Naive thymus-derived CD8-positive, alpha-beta T cell (primary cell): ENCODE data around the gene NDOR1. TPM values are rescaled to one million over a fixed set of nuclear protein-coding genes. Genes with fewer than 3 reads are reported as not detected.
A peak's percentile ranks its signal among the peaks of the same experiment; 100 is the strongest.

Experiments used
- ATAC-seq, 2 donors: fragments of 150-1000 bp; cut with Tn5 transposase in 1 of 2; sonication (Bioruptor Pico), chemical (Tn5 transposase) in 1 of 2; 1 replicate in 1 of 2; 2 replicates in 1 of 2; pipeline ENCODE4 v1.10.0; 2021; ENCODE audit warnings: mild to moderate bottlenecking in 2 of 2, moderate library complexity in 2 of 2
- POLR2A ChIA-PET: fragments of 350-600 bp; sonication (Branson Sonifier 250); formaldehyde crosslinking; loops from one replicate; lab custom pipeline; 2021; ENCODE audit warnings: antibody characterized with exemption; lab: Charles Lee
- DNase-seq, 10 donors: peaks; one replicate each; pipeline versions ENCODE4 v3.0.0 to v3.0.0-alpha.2; 2020 to 2022
- H3K27ac Mint-ChIP-seq, 10 donors: one replicate each; pipeline ENCODE4 v1.8.0; 2020 to 2022; ENCODE audit warnings: mild to moderate bottlenecking in 10 of 10, mixed read lengths in 10 of 10, moderate library complexity in 4 of 10, inconsistent platforms in 1 of 10
- H3K27me3 Mint-ChIP-seq, 5 donors: one replicate each; pipeline ENCODE4 v1.8.0; 2021 to 2022; ENCODE audit warnings: mixed read lengths in 5 of 5
- H3K36me3 Mint-ChIP-seq, 3 donors: one replicate each; pipeline ENCODE4 v1.8.0; 2020 to 2022; ENCODE audit warnings: mixed read lengths in 3 of 3, mild to moderate bottlenecking in 2 of 3, inconsistent platforms in 1 of 3
- H3K4me1 Mint-ChIP-seq, 4 donors: one replicate each; pipeline ENCODE4 v1.8.0; 2021 to 2022; ENCODE audit warnings: mixed read lengths in 4 of 4
- H3K4me3 Mint-ChIP-seq, 10 donors: one replicate each; pipeline ENCODE4 v1.8.0; 2020 to 2022; ENCODE audit warnings: mild to moderate bottlenecking in 10 of 10, mixed read lengths in 10 of 10, moderate library complexity in 6 of 10, inconsistent platforms in 1 of 10
- H3K9me3 Mint-ChIP-seq, 9 donors: one replicate each; pipeline ENCODE4 v1.8.0; 2020 to 2022; ENCODE audit warnings: mixed read lengths in 9 of 9, mild to moderate bottlenecking in 3 of 9, inconsistent platforms in 1 of 9, moderate library complexity in 1 of 9
- polyA plus RNA-seq, 3 donors: library from polyadenylated mRNA; unstranded; fragments of 300-500 nt; fragmentation: Illumina TruSeq; gene quantifications; one replicate each; pipeline ENCODE4 v1.2.3, GENCODE V29; 2021
- total RNA-seq, 8 experiments: library from RNA in 2 of 8; stranded (reverse) in 2 of 8; gene quantifications; one replicate each; pipeline ENCODE4 v1.2.3 and lab custom pipeline; 2021 to 2026

NDOR1 gene
- total and polyA plus RNA-seq, 5 experiments from 2014 or later: 2.4 to 39.8 (median 9.5) TPM

DNA sequence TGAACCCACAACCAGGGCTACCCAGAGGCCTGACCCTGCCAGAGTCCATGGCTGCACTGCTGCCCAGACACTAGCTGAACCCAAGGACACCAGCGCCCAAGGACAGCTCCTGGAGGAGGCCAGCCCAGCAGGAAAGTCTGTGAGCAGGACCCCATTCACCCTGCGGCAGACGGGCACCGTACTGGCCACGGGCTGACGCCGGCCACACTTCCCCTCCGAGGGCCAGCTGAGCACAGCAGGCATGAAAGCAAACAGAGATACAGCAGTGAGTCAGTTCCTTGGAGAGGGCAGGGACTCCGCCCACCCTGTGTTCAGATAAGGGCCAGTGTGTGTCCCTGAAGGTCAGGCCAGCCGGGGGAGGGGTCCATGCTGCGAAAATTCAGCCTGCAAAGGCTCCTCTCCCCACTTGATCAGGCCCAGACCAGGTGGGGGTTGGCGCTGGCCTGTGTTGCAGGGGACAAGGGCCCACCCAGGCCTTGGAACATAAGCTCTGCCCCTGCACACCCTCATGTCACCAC, 13.3 kb downstream of the NDOR1 start:
- no peak for ATAC-seq
- DNase-seq: no peak
- Mint-ChIP-seq H3K27me3 (no peaks in the 10 kb centered on the region), H3K4me1 (peaks cover 1 to 6% (median 3%) of the 10 kb centered on the region in 4 donors), H3K27ac (no peak overlapping the region), H3K36me3 (no peaks in the 10 kb centered on the region), H3K4me3 (peak overlapping the region in 1 of 10 donors; percentile 10), H3K9me3 (no peaks in the 10 kb centered on the region)
- POLR2A ChIA-PET: interaction anchor here (0.5 to 1.5 kb wide), 4 partner anchors 8 to 856 kb away, joined by 3 to 4 read pairs (median 3); partner anchors contain the start of gene LCN8

DNA sequence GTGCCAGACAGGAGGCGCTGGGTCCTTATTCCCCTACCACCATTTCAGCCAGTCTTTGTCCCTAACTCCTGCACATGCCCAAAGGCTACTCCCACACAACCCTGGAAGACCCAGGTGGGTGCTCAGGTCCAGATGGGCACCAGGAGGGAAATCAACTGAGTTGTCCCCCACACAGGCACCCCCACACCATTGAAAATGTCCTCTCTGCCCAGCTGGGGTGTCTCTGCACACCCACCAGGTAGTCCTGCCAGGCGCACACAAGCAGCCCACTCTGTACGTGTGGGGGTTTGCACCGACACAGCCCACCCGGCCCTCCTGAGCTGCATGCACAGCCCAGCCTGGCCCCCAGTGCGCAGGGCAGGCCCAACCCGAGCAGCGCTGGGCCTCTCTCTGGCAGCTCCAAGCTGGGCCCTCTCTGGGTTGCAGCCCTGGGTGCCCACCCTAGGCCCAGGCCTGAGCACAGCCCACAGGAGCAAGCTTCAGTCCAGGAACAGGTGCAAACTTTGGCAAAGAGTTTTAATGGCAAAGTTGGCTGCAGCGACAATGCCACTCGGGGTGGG, 14.3 kb downstream of the NDOR1 start:
- Mint-ChIP-seq H3K27ac (peak overlapping the region in 1 of 10 donors; percentile 71), H3K4me3 (peak overlapping the region in 4 of 10 donors; percentile 23 to 58 (median 39)), H3K9me3 (no peaks in the 10 kb centered on the region), H3K4me1 (peaks cover 1 to 7% (median 6%) of the 10 kb centered on the region in 4 donors), H3K27me3 (no peaks in the 10 kb centered on the region), H3K36me3 (no peaks in the 10 kb centered on the region)
- no peak for ATAC-seq
- no peak for DNase-seq
- POLR2A ChIA-PET: interaction anchor here (0.7 to 1.5 kb wide), 5 partner anchors 21 to 857 kb away, joined by 3 to 6 read pairs (median 3); partner anchors contain the start of gene TUBB4B

DNA sequence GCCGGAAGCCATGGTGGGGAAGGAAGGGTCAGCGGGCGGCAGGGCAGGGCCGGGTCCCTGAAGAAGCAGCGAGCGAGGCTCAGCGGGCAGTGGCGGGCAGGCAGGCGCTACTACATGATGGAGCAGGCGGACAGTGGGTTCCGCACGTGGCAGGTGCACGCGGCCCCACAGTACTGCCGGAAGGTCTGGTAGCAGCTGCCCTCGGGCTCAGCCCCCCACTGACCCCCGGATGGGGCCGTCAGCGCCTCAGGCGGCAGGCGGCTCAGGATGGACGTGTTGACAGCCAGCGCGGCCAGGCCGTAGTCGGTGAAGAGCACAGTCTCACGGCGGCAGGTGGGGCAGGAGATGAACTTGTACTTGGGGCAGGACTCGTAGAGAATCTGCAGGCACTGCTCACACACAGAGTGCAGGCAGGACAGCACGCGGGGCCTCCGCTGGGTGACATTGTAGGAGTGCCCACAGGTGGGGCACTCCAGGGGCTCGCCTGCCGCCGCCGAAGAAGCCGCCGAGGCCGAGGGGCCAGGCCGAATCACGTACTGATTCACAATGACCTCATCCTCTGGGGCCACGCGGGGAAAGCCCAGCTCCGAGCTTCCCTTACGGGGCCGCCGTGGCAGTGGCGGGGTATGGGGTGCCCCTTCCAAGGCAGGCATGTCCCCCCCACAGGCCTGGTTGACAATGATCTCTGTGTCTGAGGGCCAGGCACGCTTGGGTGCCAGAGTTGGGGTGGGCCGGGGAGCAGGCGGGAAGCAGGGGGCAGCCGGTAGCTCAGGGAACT, 15.0 kb downstream of the NDOR1 start:
- no peaks in the 10 kb centered on the region for H3K36me3 Mint-ChIP-seq
- H3K4me3 Mint-ChIP-seq: peak overlapping the region in 7 of 10 donors; percentile 15 to 75 (median 58)
- POLR2A ChIA-PET: interaction anchor here (0.9 to 1.5 kb wide), 5 partner anchors 21 to 858 kb away, joined by 3 to 6 read pairs (median 3); partner anchors contain the start of genes ANAPC2, SSNA1 and TUBB4B
- ATAC-seq (no peak), DNase-seq (no peak)
- no peaks in the 10 kb centered on the region for H3K9me3 Mint-ChIP-seq
- peaks cover 1 to 10% (median 6%) of the 10 kb centered on the region in 4 donors for H3K4me1 Mint-ChIP-seq
- H3K27me3 Mint-ChIP-seq: no peaks in the 10 kb centered on the region
- H3K27ac Mint-ChIP-seq: peak overlapping the region in 1 of 10 donors; percentile 71

DNA sequence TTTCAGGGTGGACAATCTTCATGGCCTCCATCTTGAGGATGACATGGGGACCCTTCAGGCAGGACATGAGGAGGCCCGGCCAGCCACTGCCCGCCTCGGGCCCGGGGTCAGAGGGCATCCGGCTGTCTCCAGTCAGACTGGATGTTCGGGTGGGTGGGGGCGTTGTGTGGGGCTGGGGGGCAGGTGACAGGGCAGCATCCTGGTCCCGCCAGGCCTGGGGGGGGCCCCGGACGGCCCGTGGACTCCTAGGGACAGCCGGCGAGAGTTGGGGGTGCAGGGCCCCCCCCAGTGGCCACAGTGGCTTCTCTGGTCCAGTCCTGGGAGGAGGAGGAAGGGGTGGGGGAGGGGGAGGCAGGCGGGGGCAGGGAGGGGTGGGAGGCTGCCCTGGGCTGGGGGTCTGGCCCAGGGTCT, 15.6 kb downstream of the NDOR1 start:
- H3K36me3 Mint-ChIP-seq: no peaks in the 10 kb centered on the region
- ATAC-seq: no peak
- H3K9me3 Mint-ChIP-seq: no peaks in the 10 kb centered on the region
- no peak for DNase-seq
- H3K4me1 Mint-ChIP-seq: peaks cover 1 to 10% (median 6%) of the 10 kb centered on the region in 4 donors
- H3K4me3 Mint-ChIP-seq: peak overlapping the region in 6 of 10 donors; percentile 38 to 75 (median 60)
- POLR2A ChIA-PET: interaction anchor here (1.0 to 4.8 kb wide), 4 partner anchors 17 to 50 kb away, joined by 3 to 85 read pairs (median 5); partner anchors contain the start of genes ANAPC2, NDOR1, SSNA1 and TMEM203
- H3K27me3 Mint-ChIP-seq: no peaks in the 10 kb centered on the region
- H3K27ac Mint-ChIP-seq: no peak overlapping the region

DNA sequence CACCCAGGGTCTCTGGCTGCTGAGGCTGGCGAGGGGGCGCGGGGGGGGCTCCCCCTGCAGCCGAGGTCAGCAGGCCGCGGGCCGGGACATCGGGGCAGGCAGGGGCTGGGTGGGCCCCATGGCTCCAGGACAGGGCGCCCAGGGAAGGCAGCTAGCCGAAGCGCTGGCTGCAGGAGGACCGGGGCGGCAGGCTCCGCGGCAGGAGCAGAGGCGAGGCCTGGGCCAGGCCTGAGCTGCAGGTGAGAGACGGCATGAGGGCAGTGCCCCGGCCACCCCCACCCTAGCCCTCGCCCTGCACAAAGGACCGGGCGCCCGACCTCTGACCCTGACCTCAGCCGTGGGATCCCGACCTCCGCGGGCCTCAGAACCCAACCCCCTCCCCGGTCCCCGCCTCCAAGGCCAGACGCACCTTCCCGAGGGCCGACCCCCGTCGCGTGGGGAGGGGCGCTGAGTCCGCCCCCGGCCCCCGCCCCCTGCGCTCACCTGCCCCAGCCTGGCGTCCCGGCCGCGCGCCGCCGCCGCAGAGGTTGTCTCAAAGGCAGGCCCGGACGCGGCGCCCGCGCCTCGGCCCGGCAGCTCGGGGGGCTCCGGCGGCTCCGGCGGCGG, 16.1 kb downstream of the NDOR1 start:
- peak in 1 of 10 donors; percentile 22 for DNase-seq
- H3K4me3 Mint-ChIP-seq: no peak overlapping the region
- POLR2A ChIA-PET: interaction anchor here (0.5 to 4.8 kb wide), 3 partner anchors 17 to 106 kb away, joined by 3 to 85 read pairs (median 3); partner anchors contain the start of genes NDOR1, TMEM203 and TPRN
- H3K36me3 Mint-ChIP-seq: no peaks in the 10 kb centered on the region
- no peak for ATAC-seq
- no peaks in the 10 kb centered on the region for H3K9me3 Mint-ChIP-seq
- no peaks in the 10 kb centered on the region for H3K27me3 Mint-ChIP-seq
- peaks cover 1 to 10% (median 6%) of the 10 kb centered on the region in 4 donors for H3K4me1 Mint-ChIP-seq
- no peak overlapping the region for H3K27ac Mint-ChIP-seq

DNA sequence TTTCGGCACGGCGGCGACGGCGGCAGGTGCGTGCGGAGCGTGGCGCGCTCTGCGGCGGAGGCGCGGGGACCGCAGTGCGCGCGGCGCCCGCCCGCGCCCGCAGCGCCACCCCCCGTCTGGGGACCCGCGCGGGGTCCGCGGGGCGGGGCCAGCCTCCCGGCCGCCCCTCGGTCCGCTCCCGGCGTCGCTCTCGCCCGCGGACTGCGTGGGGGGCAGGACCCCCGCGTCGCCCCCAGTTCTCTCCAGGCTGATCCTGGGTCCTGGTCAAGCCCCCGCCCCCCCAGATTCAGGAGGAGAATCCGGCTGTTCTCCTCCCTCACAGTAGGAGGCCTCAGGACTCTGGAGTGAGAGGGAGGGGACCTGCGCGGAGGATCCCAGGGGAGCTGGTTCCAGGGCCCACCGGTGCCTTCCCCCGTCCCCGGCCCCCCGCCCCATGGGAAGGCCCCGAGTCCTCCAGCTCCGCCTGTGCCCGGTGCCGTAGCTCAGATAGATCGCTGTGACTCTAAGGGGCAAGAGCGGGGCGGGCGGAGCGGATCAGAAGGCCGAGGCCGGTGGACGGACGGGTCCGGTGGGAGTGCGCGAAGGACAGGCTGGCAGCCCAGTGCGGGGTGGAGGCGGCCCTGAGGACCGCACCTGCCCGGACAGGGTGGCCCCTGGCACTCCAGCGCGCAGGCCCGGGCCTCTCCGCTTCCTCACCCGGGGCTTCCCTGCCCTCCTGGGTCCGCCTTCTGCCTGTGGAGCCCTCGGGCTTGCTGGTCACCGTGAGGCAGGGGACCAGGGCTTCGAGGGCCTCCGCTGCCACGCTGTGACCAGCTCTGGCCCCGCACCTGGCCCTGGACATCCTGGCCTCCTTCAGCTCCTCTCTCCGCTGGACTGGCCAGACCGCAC, 16.9 kb downstream of the NDOR1 start, which contains the start of gene RNF208:
Gene RNF208 (minus strand): TSS at position 51 of the 888 bp plus-strand sequence. CDS start 1,028 bp downstream, outside the sequence.
- peaks cover 0 to 3% (median under 1%) of the 10 kb centered on the region in 5 donors for H3K27me3 Mint-ChIP-seq
- H3K4me1 Mint-ChIP-seq: peaks cover 2 to 12% (median 8%) of the 10 kb centered on the region in 4 donors
- peak within 1 kb of the TSS; percentile 73 to 89 (median 82) for H3K4me3 Mint-ChIP-seq
- H3K9me3 Mint-ChIP-seq: no peaks in the 10 kb centered on the region
- no peaks in the 10 kb centered on the region for H3K36me3 Mint-ChIP-seq
- ATAC-seq (no peak), DNase-seq (peak in 3 of 10 donors; percentile 26 to 37 (median 30))
- POLR2A ChIA-PET: interaction anchor here (0.6 to 6.4 kb wide), 25 partner anchors 8 to 494 kb away, joined by 3 to 85 read pairs (median 6); partner anchors contain the start of genes ANAPC2, EHMT1, MAN1B1 and NDOR1
- H3K27ac Mint-ChIP-seq: peak within 1 kb of the TSS in 9 of 10 donors; percentile 60 to 92 (median 79)

DNA sequence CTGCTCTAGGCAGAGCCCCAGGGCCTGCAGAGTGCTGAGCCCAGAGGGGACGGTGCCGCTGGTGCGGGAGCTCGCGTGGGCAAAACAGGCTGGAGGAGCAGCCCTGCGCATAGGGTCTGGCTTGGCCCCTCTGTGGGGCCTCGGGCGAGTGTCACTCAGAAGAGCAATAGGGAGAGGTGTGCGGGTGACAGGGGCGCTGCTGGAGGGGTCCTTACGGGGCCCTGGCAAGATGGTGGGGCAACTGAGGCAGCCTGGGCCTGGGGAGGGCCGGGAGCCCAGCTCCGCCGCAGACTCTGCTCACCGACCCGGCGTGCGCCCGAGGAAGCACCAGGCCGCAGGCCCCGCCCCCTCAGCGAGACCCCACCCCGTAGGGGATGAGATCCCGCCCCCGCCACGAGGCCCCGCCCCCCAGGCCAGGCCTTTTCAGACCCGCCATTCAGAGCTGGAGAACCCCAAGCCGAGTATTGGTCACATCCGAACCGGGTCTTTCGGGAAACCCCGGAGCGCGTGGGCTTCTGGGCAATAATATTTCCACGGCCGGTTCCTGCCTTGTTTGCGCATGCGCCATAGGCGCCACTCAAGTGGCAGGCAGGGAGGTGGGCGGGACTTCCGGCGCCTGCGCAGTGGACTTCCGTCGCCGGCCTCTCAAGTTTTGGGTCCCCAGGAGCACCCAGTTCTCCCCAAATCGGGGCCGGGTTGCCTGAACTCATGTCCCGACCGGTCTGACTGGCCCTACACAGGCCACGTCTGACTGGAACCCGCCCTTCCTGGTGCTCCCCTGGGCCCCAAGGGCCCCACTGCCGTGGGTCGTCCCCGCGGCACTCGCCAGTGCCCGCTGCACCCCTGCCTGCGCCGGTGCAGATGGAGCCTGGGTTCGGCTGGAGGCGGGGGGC, 17.8 kb downstream of the NDOR1 start:
- H3K4me3 Mint-ChIP-seq: peak overlapping the region; percentile 73 to 89 (median 82)
- POLR2A ChIA-PET: interaction anchor here (0.6 to 6.4 kb wide), 28 partner anchors 9 to 495 kb away, joined by 3 to 85 read pairs (median 5); partner anchors contain the start of genes ANAPC2, EHMT1, MAN1B1 and NDOR1
- peaks cover 2 to 10% (median 3%) of the 10 kb centered on the region in 5 donors for H3K27me3 Mint-ChIP-seq
- DNase-seq: peak; percentile 95 to 100 (median 98)
- peaks cover 5 to 14% (median 12%) of the 10 kb centered on the region in 4 donors for H3K4me1 Mint-ChIP-seq
- peak; percentile 90 to 93 for ATAC-seq
- peak overlapping the region; percentile 60 to 92 (median 82) for H3K27ac Mint-ChIP-seq
- H3K36me3 Mint-ChIP-seq: peaks cover 0 to 2% (median 1%) of the 10 kb centered on the region in 3 donors
- no peaks in the 10 kb centered on the region for H3K9me3 Mint-ChIP-seq

DNA sequence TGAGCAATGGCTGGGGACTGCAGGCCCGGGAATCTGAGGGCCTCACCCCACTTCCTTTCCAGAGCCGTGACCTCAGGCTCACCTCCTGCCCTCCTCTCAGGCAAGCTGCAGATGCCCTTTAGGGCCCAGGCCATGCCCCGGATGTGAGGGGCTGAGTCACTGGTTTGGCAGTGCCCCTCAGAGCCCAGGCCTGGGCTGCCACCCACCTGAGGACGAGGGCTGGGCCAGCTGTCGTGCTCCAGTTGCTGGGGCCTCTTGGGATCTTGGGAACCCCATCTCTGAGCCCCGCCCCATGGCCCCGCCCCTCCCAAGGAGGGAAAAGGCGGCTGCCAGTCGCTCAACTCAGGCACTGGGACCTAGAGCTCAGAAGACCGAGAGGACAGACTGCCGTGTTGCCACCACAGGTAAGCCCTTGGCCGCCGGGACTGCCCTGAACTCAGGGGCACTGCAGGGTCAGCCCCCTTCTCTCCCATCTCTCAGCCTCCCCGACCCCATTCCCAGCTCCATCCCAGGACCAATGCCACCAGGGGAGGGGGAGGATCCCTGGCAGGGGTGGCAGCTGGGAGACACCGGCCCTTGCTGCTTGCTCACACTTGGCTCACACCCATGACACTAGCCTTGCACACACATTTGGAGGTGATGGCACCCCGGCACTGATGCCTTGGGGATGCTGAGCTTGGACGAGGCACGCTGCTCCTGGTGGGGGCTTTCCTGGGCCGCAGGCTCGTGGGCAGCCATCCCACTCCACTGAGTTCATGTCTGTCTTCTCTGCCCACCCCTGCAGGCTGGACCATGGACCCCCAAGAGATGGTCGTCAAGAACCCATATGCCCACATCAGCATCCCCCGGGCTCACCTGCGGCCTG, 19.6 kb downstream of the NDOR1 start, which contains the start of gene CYSRT1:
Gene CYSRT1 (plus strand): TSS at position 345 of the 865 bp plus-strand sequence. CDS start 448 bp downstream, at position 793.
- no peak for ATAC-seq
- Mint-ChIP-seq H3K4me1 (peaks cover 5 to 14% (median 12%) of the 10 kb centered on the region in 4 donors), H3K27ac (peak within 1 kb of the TSS in 9 of 10 donors; percentile 67 to 92 (median 84)), H3K4me3 (peak within 1 kb of the TSS; percentile 73 to 89 (median 82)), H3K9me3 (no peaks in the 10 kb centered on the region), H3K27me3 (peaks cover 2 to 10% (median 4%) of the 10 kb centered on the region in 5 donors), H3K36me3 (peaks cover 0 to 2% (median 1%) of the 10 kb centered on the region in 3 donors)
- POLR2A ChIA-PET: interaction anchor here (2.0 to 6.4 kb wide), 7 partner anchors 16 to 138 kb away, joined by 4 to 85 read pairs (median 34); partner anchors contain the start of genes ANAPC2, MAN1B1, NDOR1 and SSNA1
- no peak for DNase-seq

DNA sequence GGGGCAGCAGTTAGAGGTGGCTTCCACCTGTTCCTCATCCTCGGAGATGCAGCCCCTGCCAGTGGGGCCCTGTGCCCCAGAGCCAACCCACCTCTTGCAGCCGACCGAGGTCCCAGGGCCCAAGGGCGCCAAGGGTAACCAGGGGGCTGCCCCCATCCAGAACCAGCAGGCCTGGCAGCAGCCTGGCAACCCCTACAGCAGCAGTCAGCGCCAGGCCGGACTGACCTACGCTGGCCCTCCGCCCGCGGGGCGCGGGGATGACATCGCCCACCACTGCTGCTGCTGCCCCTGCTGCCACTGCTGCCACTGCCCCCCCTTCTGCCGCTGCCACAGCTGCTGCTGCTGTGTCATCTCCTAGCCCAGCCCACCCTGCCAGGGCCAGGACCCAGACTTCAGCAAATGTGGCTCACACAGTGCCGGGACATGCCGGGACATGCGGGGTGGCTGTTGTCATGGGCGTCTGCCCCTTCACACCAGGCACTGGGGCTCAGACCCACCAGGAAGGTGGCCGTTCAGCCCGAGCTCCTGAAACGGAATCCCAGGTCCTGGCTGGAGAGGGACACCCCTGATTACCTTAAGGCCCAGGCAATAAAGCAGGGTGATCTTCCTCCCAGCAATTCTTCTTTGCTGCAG, 20.3 kb downstream of the NDOR1 start:
- DNase-seq: no peak
- Mint-ChIP-seq H3K4me3 (peak overlapping the region in 1 of 10 donors; percentile 38), H3K27me3 (peaks cover 2 to 10% (median 4%) of the 10 kb centered on the region in 5 donors), H3K4me1 (peaks cover 5 to 14% (median 12%) of the 10 kb centered on the region in 4 donors), H3K9me3 (no peaks in the 10 kb centered on the region), H3K36me3 (peaks cover 0 to 2% (median 1%) of the 10 kb centered on the region in 3 donors), H3K27ac (peak overlapping the region in 1 of 10 donors; percentile 20)
- POLR2A ChIA-PET: interaction anchor here (2.4 to 6.4 kb wide), 3 partner anchors 22 to 139 kb away, joined by 11 to 85 read pairs (median 59); partner anchors contain the start of genes ANAPC2, MAN1B1, NDOR1 and SSNA1
- ATAC-seq: no peak
